Gastrocnemius medialis (tissue), 4 donors: Measurements from ENCODE around the gene GRAP2.

ENCODE experiments used
- POLR2A ChIP-seq, 2 donors: fragments of 450-650 bp; IDR thresholded peaks; one replicate each; pipeline ENCODE4 v1.6.1; 2017; ENCODE audit warnings: antibody characterized with exemption in 2 of 2, mild to moderate bottlenecking in 2 of 2, moderate library complexity in 2 of 2
- TF ChIP-seq, protein P1 (sequence below), 5 experiments: fragments of 450-650 bp in 3 of 5; fragments of 200-600 bp in 2 of 5; sonication (generic) in 2 of 5; IDR thresholded peaks in 4 of 5; conservative IDR thresholded peaks in 1 of 5; 1 replicate in 4 of 5; 2 replicates in 1 of 5; pipeline ENCODE4 v1.5.1; 2016 to 2019; ENCODE audit warnings: antibody characterized with exemption in 5 of 5, mild to moderate bottlenecking in 3 of 5, moderate library complexity in 3 of 5

- TF ChIP-seq POLR2A (IDR thresholded peaks at IDR 0.05): no peak
- TF ChIP-seq, protein P1, sequence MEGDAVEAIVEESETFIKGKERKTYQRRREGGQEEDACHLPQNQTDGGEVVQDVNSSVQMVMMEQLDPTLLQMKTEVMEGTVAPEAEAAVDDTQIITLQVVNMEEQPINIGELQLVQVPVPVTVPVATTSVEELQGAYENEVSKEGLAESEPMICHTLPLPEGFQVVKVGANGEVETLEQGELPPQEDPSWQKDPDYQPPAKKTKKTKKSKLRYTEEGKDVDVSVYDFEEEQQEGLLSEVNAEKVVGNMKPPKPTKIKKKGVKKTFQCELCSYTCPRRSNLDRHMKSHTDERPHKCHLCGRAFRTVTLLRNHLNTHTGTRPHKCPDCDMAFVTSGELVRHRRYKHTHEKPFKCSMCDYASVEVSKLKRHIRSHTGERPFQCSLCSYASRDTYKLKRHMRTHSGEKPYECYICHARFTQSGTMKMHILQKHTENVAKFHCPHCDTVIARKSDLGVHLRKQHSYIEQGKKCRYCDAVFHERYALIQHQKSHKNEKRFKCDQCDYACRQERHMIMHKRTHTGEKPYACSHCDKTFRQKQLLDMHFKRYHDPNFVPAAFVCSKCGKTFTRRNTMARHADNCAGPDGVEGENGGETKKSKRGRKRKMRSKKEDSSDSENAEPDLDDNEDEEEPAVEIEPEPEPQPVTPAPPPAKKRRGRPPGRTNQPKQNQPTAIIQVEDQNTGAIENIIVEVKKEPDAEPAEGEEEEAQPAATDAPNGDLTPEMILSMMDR (IDR thresholded peaks at IDR 0.05 in 4 of 5, conservative IDR thresholded peaks at IDR 0.05 in 1 of 5): no peak
These were observed 109.9 kb downstream of the GRAP2 start for GRCh38 chr22:40010746-40011145.
